ENCODE results near the gene RCCD1. TPM values are rescaled to one million over a fixed set of nuclear protein-coding genes. Genes with fewer than 3 reads are reported as not detected.

RCCD1 gene
- total and polyA plus RNA-seq, 12 donors: 5.5 to 11.8 (median 7.6) TPM

GRCh38 chr15:90916461-90916860, 38.2 kb upstream of the RCCD1 start:
- peak in 2 of 8 donors; percentile 6 to 11 for ATAC-seq
- H3K27ac ChIP-seq: peak overlapping the region in 9 of 10 donors; percentile 64 to 90 (median 80)
- no peak for TF ChIP-seq CTCF (IDR thresholded peaks at IDR 0.05)
- H3K27me3 ChIP-seq: no peaks in the 10 kb centered on the region
- WGBS, 2 donors: 88 to 91% methylated on average over 11 of the region's 11 CpGs
- H3K4me3 ChIP-seq: peak overlapping the region in 3 of 10 donors; percentile 8 to 38 (median 11)
- no peaks in the 10 kb centered on the region for H3K9me3 ChIP-seq
- peaks cover 0 to 100% (median 78%) of the 10 kb centered on the region in 9 donors for H3K36me3 ChIP-seq
- DNase-seq: no peak
- intact Hi-C loops (cut with DNase I): no loop called here
- peaks cover 3 to 42% (median 26%) of the 10 kb centered on the region in 9 donors for H3K4me1 ChIP-seq

- DNase-seq: no peak
These were observed 37.1 kb upstream of the RCCD1 start for GRCh38 chr15:90917569-90917968.

GRCh38 chr15:90918034-90918788, 36.5 kb upstream of the RCCD1 start:
- Histone ChIP-seq H3K4me3 (no peak overlapping the region), H3K36me3 (peaks cover 0 to 93% (median 60%) of the 10 kb centered on the region in 9 donors), H3K9me3 (no peaks in the 10 kb centered on the region), H3K4me1 (peaks cover 3 to 42% (median 26%) of the 10 kb centered on the region in 9 donors), H3K27ac (peak overlapping the region; percentile 40 to 90 (median 80)), H3K27me3 (no peaks in the 10 kb centered on the region)
- intact Hi-C loops (cut with DNase I): no loop called here
- WGBS, 2 donors: 90 to 92% methylated on average over 23 of the region's 23 CpGs
- DNase-seq (no peak), ATAC-seq (no peak)
- TF ChIP-seq CTCF (IDR thresholded peaks at IDR 0.05): no peak

More at GRCh38 chr15:90917569-90917968, 37.1 kb upstream of the RCCD1 start:
- Histone ChIP-seq H3K27me3 (no peaks in the 10 kb centered on the region), H3K9me3 (no peaks in the 10 kb centered on the region), H3K4me1 (peaks cover 3 to 42% (median 26%) of the 10 kb centered on the region in 9 donors), H3K27ac (peak overlapping the region in 9 of 10 donors; percentile 3 to 90 (median 79)), H3K4me3 (no peak overlapping the region), H3K36me3 (peaks cover 0 to 98% (median 67%) of the 10 kb centered on the region in 9 donors)
- WGBS, 2 donors: 95 to 98% methylated on average over 12 of the region's 12 CpGs
- intact Hi-C loops (cut with DNase I): no loop called here
- no peak for TF ChIP-seq CTCF (IDR thresholded peaks at IDR 0.05)
- no peak for ATAC-seq

GRCh38 chr15:90918835-90919234, 35.8 kb upstream of the RCCD1 start:
- H3K27ac ChIP-seq: peak overlapping the region; percentile 40 to 90 (median 80)
- no peak overlapping the region for H3K4me3 ChIP-seq
- no peaks in the 10 kb centered on the region for H3K9me3 ChIP-seq
- ATAC-seq: peak in 7 of 8 donors; percentile 2 to 68 (median 31)
- peaks cover 3 to 42% (median 26%) of the 10 kb centered on the region in 9 donors for H3K4me1 ChIP-seq
- DNase-seq: no peak
- intact Hi-C loops (cut with DNase I): no loop called here
- 38 to 62% methylated on average over 6 of the region's 6 CpGs for WGBS, 2 donors
- no peaks in the 10 kb centered on the region for H3K27me3 ChIP-seq
- H3K36me3 ChIP-seq: peaks cover 0 to 87% (median 54%) of the 10 kb centered on the region in 9 donors
- no peak for TF ChIP-seq CTCF (IDR thresholded peaks at IDR 0.05)
